NCI-H187 (cell line): Measurements from ENCODE around the gene ZCWPW2.

Experiments
- DNase-seq, 2 experiments: peaks; one replicate each; lab custom pipeline; 2025; lab: John Stamatoyannopoulos, UW

Gene ZCWPW2

DNA sequence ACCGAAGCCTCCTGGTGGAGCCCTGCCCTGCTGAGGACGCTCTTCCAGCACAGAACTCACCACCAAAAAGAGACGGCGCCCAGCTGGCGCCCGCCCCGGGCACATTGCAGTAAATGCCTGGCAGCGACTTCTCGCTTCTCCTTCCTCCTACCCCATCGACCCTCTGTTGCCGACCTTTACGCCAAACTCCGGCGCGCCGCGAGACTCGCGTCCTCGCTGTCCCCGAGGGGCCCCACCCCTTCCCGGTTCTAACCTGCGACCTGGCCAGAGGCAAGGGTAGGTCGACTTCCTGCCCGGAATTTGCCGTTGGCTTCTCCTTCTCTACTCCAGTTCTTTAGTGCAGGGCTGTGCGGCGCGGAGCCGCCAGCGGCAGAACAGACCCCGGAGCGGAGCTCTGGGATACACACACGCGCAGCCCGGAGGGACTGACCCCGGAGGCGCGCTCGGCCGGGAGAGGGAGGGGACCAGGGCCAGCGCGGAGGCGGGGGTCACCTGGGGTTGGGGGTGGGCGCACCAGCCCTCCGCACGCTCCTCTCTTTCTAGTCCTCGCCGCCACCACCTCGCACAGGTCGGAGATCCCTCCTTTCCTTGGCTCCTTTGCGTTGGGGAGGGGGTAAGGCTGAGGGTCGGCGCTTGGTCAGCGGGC is 226.7 kb downstream of the ZCWPW2 start:
- no peak for DNase-seq
